ENCODE results near the gene FOXA3.
A peak's percentile ranks its signal among the peaks of the same experiment; 100 is the strongest.
"Not testable (repeated sequence)": the region's sequence is repeated elsewhere in the genome, so short reads cannot be mapped to it uniquely, and the experiment has no call there.

Gene FOXA3

DNA sequence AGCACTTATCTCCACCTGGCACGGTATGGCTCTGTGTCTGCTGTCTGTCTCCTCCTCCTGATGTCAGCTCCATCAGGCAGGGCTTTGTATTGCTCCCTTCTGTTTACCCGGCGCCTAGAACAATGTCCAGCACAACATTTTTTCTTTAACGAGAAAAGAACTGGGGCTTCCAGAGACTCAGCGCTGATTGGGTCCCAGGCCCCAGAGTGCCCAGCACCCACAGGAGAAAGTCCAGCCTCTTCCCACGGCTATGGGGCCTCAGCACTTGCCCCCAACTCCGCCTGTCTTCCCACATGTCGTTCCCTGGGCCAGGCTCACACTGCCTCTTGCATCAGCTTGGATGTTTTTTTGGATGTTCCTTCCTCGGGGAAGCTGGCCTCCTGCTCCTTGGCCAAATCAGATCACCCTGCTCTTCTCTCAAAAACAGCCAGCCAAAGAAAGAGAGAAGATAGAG, 31.4 kb downstream of the FOXA3 start:
- DNase-seq (ENCODE audit: low spot score): no peak

GRCh38 chr19:45895983-45896599, 32.0 kb downstream of the FOXA3 start:
- not testable (repeated sequence) for DNase-seq (ENCODE audit: low spot score)

DNA sequence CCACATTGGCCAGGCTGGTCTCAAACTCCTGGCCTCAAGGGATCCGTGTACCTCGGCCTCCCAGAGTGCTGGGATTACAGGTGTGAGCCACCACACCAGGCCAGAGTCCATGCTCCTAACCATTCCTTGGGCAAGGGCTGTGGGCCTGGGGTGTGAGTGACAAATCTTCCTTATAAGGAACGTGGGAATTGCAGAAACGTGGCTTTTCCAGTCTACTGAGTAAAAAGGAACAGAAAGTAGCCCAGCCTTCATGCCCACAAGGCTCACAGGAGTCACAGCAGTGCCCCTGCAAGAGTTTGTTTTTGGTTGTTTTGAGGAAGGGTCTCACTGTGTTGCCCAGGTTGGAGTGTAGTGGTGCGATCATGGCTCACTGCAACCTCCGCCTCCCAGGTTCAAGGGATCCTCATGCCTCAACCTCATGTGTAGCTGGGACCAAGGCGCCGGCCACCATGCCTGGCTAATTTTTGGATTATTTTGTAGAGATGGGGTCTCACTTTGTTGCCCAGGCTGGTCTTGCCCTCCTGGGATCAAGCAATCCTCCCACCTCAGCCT, 33.2 kb downstream of the FOXA3 start:
- DNase-seq (ENCODE audit: low spot score): no peak

- no peak for DNase-seq (ENCODE audit: low spot score)
These were observed 35.1 kb downstream of the FOXA3 start for GRCh38 chr19:45899253-45899652.

- DNase-seq (ENCODE audit: low spot score): no peak
These were observed 35.9 kb downstream of the FOXA3 start for GRCh38 chr19:45899919-45900589.

DNA sequence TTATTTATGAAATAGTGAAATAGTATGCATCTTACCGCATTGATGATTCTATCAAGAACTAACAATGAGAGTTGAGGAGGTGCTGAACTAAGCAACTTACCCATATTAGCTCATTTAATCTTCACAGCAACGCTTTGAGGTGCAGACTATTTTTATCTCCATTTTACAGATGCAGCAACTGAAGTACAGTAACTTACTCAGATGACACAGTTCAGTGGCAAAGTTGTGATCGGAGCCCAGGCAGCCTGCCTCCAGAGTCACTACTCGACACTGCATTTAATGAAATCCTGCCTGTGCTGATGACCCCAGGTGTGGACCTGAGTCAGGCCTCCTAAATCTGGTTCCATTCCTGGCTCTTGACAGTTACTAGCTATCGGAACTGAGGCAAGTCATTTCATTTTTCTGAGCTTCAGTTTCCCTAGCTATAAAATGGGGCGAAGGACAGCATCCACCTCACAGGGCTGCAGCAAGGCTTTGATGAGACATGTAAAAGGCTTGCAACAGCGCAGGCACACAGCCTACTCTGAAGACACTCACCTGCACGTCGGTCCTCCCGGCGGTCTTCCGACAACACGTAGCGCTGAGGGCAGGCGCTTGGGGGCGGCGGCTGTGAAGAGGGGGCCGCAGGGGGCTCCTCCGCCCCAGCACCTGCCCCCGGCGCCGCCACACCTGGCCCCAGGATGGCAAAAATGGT, 36.8 kb downstream of the FOXA3 start:
- no peak for DNase-seq (ENCODE audit: low spot score)

DNA sequence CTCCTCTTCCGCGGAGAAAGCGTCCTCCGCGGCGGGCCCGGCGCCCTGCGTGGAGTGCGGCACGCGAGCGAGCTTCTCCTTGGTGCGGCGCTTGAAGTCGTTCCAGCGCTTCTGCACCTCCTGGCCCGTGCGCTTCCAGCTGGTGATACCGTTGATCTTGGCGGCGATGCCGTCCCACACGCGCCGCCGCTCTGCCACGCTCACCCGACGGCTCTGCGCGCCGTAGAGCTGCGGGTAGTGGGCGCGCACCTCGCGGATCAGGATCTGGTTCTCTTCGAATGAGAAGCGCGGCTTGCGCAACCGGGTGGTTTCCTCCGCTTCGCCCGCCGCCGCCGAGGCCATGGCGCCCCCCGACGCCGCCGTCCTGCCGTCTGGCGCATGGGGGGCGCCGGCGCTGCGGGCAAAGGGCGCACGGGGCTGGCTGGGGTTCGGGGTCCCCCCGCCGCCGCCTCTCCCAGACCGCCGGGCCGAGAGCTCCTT, 37.3 kb downstream of the FOXA3 start:
- no peak for DNase-seq (ENCODE audit: low spot score)

DNA sequence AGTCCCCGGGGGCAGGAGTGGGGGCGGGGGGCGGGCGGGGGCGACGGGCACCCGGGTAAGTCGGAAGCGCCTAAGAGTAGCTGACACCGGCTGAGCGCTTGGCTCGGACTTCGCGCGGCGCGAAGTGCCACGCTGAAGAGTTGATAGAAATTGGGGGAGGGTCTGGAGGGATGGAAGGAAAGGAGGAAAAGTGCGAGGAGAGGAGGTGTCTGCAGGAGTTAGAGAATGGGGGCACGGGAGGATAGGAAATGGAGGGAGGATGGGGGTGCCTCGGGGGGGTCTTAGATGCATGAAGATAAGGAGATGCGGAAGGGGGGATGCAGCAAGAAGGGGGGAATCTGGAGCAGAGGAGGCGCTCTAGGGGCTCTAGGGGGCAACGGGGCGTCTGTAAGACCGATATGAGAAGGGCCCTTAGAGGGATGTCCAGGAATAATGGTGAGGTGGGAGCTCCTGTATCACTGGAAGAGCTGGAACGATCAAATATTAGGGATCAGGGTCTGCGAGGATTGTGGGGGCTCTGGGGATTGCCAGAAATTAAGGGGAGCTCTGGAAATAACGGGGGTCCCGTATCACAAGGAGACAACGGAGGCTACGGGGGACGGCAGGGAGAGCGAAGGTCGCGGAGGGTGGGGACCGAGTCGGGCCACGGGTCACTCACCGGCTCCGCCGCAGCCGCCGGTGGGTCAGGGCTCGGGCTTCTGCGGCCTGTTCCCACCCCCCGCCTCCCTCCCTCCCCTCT, 38.0 kb downstream of the FOXA3 start, which contains the start of gene MYPOP:
TSS of gene MYPOP (minus strand) at position 702 of the 739 bp plus-strand sequence. CDS start 840 bp downstream, outside the sequence.
- no peak for DNase-seq (ENCODE audit: low spot score)

DNA sequence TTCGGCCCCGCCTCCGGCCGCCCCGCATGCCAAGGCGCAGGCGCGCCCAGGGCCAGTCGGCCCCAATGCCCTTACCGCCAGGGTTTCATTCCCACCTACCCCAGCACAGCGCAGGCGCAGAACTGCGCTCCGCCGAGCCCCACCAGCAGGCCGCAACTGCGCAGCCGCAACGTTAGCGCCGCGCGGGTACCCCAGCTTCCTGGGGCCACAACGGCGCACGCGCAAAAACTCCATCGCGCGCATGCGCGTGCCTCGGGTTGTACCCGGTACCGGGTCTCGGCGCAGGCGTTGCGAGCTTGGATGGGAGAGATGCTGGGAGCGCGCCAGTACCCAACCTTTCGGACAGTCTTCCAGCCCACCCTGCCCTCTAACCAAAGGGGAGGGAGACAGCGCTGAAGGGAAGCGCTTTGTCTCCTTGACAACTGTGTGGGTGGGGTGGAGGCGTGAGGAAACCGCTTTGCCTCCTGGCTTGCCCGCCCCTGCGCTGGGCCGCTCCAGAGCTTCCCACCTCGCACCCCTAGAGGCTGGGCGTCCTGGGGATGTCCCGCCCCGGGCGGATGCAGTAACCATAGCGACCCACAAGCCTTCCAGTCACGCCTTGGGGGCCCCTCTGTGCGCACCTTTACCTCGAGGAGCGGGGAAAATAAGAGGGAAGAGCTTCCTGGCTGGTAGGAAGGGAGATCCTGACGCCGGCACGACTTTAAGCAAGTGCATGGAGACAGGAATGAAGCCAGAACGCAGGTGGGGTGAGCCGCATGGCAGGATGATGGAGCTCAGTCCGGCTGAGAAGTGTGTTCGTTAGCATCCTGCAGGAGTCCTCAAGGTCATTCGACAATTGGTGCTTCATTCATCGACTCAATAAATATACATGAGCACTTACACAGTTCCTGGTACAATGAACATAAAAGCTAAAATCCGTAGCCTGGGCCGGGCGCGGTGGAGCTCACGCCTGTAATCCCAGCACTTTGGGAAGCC, 38.8 kb downstream of the FOXA3 start:
- DNase-seq (ENCODE audit: low spot score): peak; percentile 96

- no peak for DNase-seq (ENCODE audit: low spot score)
These were observed 40.9 kb downstream of the FOXA3 start for GRCh38 chr19:45905011-45905410.

DNA sequence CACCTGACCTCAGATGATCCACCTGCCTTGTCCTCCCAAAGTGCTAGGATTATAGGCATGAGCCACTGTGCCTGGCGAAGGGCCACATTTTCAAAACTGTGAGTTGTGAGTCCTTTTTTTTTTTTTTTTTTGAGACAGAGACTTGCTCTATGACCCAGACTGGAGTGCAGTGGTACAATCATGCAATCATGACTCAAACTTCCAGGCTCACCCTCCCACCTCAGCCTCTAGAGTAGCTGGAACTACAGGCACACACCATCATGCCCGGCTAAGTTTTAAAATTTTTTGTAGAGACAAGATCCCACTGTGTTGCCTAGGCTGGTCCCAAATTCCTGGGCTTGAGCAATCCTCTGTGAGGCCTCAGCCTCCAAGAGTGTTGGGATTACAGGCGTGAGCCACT, 42.1 kb downstream of the FOXA3 start:
- DNase-seq (ENCODE audit: low spot score): no peak

DNA sequence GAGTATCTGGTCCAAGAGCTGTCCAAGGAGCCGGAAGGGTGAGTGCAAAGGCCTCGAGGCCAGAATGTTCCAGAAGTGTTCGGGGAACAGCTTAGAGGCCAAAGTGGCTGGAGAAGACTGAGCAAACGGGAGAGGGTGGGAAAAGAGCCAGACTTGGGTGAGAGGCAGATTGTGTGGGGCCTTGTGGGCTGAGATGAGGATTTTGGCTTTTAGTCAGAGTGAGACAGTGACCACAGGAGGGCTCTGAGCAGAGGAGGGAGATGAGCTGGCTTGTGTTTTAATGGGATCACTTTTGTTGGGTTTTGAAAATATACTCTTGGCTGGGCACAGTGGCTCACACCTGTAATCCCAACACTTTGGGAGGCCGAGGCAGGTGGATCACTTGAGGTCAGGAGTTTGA, 44.8 kb downstream of the FOXA3 start:
- DNase-seq (ENCODE audit: low spot score): no peak

GRCh38 chr19:45911291-45911690, 47.2 kb downstream of the FOXA3 start:
- no peak for DNase-seq (ENCODE audit: low spot score)

DNA sequence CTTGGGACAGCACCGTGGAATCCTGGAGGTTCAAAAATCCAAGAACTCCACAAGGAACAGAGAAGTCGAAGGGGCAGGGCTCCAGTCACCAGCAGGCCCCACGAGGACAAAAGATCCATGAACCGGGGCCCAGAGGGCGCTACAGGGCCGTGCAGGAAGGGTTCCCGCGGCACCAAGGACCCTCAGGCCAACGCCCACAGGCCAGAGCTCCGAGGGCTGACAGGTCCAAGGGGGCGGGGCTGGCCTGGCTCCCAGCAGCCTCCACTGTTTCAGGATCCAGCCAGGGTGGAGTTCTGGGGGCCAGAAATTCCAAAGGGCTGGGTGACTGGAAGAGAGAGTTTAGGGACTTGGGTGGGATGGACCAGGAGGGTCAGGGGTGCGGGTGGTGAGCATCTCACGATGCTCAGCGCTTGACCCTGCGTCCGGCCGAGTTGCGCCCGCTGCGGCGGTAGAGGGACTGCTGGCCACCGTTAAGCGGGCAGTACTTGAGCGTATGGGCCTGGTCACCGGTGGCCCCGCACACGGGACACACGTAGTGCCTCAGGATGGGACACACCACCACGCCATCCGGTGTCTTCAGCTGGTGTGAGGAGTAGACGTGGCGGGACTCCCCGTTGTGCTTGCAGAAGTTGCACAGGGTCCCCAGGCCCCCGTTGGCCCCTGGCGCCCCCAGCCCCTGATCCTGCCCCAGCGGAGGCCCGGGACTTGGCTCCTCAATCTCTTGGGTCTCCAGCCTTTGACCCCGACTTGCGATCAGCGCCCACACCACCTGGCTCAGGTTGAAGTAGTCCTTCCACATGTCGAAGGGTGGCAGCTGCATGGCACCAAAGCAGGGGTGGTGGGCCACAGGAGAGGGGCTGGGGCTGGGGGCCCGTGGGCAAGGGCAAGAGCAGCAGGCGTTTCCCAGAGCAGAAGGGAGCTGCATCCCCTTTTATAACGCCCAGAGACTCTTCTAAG, 50.0 kb downstream of the FOXA3 start, which contains the start of gene NANOS2:
TSS of gene NANOS2 (minus strand) at position 905 of the 957 bp plus-strand sequence. CDS start at position 820, 85 bp downstream.
- peak; percentile 61 for DNase-seq (ENCODE audit: low spot score)

DNA sequence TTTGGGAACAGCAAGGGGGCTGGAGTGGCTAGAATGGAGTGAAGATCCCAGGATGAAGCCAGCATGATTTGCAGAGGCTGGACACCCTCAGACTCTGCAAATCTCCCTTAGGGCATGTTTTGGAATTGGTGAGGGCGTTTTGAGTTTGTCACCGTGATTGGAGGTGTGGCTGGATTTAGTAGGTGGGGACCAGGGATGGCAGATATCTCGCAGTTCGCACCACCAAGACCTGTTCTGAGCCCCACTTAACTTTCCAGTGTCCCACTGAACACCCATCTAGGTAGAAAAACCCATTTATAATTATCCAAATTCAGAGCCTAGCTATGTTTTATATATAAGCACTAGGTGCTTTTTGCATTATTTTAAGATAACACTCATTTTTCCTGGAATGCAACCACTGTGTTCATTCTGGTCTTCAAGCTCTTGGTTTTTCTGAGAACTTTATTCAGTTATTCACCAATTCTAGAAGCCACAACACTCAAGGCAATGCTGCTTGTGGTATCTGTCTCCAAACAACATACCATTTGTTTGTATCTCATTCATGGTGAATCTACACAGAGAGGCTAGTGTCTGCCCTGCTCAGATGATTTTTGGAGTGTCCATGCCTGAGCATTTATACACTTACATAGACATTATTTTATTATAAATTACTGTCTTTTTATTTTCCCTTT, 53.4 kb downstream of the FOXA3 start:
- DNase-seq (ENCODE audit: low spot score): no peak

DNA sequence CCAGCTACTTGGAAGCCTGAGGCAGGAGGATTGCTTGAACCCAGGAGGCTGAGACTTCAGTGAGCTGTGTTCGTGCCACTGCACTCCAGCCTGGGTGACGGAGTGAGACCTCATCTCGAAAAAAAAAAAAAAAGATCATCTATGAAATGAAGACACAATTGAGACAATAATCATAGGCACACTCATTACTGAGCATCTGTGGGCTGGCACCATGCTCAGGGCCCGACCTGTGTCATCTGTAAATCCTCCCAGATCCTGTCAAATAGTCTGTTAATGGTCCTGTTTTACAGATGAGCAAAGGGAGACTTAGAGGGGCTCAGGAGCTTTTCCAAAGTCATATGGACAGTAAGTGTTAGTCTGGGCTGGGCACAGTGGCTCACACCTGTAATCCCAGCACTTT, 54.6 kb downstream of the FOXA3 start:
- DNase-seq (ENCODE audit: low spot score): no peak

DNA sequence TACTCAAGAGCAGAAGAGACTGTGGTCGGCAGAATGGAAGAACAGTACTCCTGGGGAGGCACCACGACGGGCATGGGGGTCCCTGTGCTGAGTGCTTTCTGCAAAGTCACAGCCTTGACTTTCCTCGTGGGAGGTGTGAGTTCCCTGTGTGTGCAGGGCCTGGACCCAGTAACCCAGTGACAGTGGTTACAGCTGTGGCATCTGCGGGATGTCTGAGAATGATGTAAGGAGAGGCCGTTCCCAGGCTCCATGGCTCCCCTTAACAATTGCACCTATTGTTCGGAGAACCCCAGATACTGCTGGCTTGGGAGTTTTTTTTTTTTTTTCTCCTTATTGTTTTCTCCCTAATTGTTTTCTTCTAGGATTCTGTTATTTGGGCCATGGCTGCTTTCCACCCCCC, 55.6 kb downstream of the FOXA3 start:
- DNase-seq (ENCODE audit: low spot score): no peak

- DNase-seq (ENCODE audit: low spot score): no peak
These were observed 56.3 kb downstream of the FOXA3 start for GRCh38 chr19:45920458-45920857.

- peak; percentile 44 for DNase-seq (ENCODE audit: low spot score)
These were observed 58.2 kb downstream of the FOXA3 start for GRCh38 chr19:45922281-45922680.

All from cerebellar cortex (tissue), 1 donor.